Sigmoid colon (tissue), 4 donors: ENCODE results near the gene LRRC3.

Source experiments
- CTCF ChIP-seq, 4 experiments: fragments of 450-650 bp in 3 of 4; fragments of 200-600 bp in 1 of 4; IDR thresholded peaks; one replicate each; pipeline ENCODE4 v1.5.1; 2016 to 2019; ENCODE audit warnings: antibody characterized with exemption in 4 of 4, mild to moderate bottlenecking in 3 of 4, moderate library complexity in 2 of 4
- EP300 ChIP-seq, 4 donors: sonication (generic); formaldehyde crosslinking; IDR thresholded peaks; one replicate each; pipeline ENCODE4 v1.6.1; 2017; ENCODE audit warnings: antibody characterized with exemption in 4 of 4
- POLR2A ChIP-seq, 2 donors: fragments of 450-650 bp; IDR thresholded peaks; one replicate each; pipeline ENCODE4 v1.6.1; 2016; ENCODE audit warnings: antibody characterized with exemption in 2 of 2, mild to moderate bottlenecking in 2 of 2, moderate library complexity in 2 of 2
- POLR2AphosphoS5 ChIP-seq, 4 donors: sonication (generic); formaldehyde crosslinking; IDR thresholded peaks; one replicate each; pipeline ENCODE4 v1.6.1; 2017; ENCODE audit warnings: antibody characterized with exemption in 4 of 4

GRCh38 chr21:44502171-44502958, 47.1 kb downstream of the LRRC3 start:
- TF ChIP-seq CTCF (IDR thresholded peaks at IDR 0.05), result no peak
- TF ChIP-seq POLR2A (IDR thresholded peaks at IDR 0.05), result no peak
- TF ChIP-seq POLR2AphosphoS5 (IDR thresholded peaks at IDR 0.05), result no peak
- TF ChIP-seq EP300 (IDR thresholded peaks at IDR 0.05), result no peak
